HEK293 (cell line): ENCODE measurements around the gene TMEM184A.

Experiments used
- CTCF ChIA-PET: fragments of 350-600 bp; formaldehyde crosslinking; extraction: SDS; loops from one replicate; lab custom pipeline; 2021; ENCODE audit warnings: antibody characterized with exemption; lab: Yijun Ruan, JAX
- POLR2A ChIA-PET: fragments of 300-600 bp; formaldehyde crosslinking; extraction: SDS; loops from one replicate; lab custom pipeline; 2020; ENCODE audit warnings: antibody characterized with exemption, inconsistent platforms; lab: Yijun Ruan, JAX
- H3K27ac ChIP-seq: fragments of 200-500 bp; sonication (Bioruptor generic); 2 replicates; pipeline ENCODE4 v1.5.1; 2014; ENCODE audit warnings: low read depth, low read length, control low read depth, inconsistent platforms; ENCODE audit errors: extremely low read depth
- H3K36me3 ChIP-seq, 2 experiments: fragments of 200-500 bp in 1 of 2; sonication (Bioruptor generic) in 1 of 2; 1 replicate in 1 of 2; 2 replicates in 1 of 2; pipeline ENCODE4 v1.5.1; 2014 to 2017; ENCODE audit warnings: inconsistent platforms in 2 of 2, low read length in 2 of 2; ENCODE audit not compliant: control insufficient read depth in 2 of 2, insufficient read depth in 1 of 2
- H3K4me1 ChIP-seq: fragments of 200-500 bp; sonication (Bioruptor generic); 2 replicates; pipeline ENCODE4 v1.5.1; 2014; ENCODE audit warnings: mild to moderate bottlenecking, low read length, inconsistent platforms; ENCODE audit not compliant: control insufficient read depth, insufficient read depth
- H3K4me3 ChIP-seq: 2 replicates; pipeline ENCODE4 v1.5.1; 2011; ENCODE audit warnings: low read depth, mild to moderate bottlenecking, control low read depth, low read length, moderate library complexity
- H3K9me3 ChIP-seq: fragments of 200-500 bp; sonication (Bioruptor generic); 2 replicates; pipeline ENCODE4 v1.5.1; 2014; ENCODE audit warnings: low read depth, low read length, inconsistent platforms; ENCODE audit not compliant: control insufficient read depth, insufficient read depth
- BCL11B ChIP-seq: fragments of 450-650 bp; formaldehyde crosslinking; IDR thresholded peaks from 2 replicates; pipeline ENCODE4 v1.5.1; 2016; ENCODE audit warnings: low read depth, missing biosample characterization, missing genetic modification characterization
- KLF8 ChIP-seq: fragments of 450-650 bp; formaldehyde crosslinking; IDR thresholded peaks from 2 replicates; pipeline ENCODE4 v1.5.1; 2016; ENCODE audit warnings: missing biosample characterization, missing genetic modification characterization
- MEIS1 ChIP-seq: sonication (generic); formaldehyde crosslinking; IDR thresholded peaks from 2 replicates; pipeline ENCODE4 v1.8.1; 2022; ENCODE audit warnings: missing genetic modification reagents, mild to moderate bottlenecking, borderline replicate concordance
- MYNN ChIP-seq: fragments of 450-650 bp; formaldehyde crosslinking; IDR thresholded peaks from 2 replicates; pipeline ENCODE4 v1.5.1; 2016; ENCODE audit warnings: missing biosample characterization, missing genetic modification characterization, borderline replicate concordance
- PBX3 ChIP-seq: sonication (generic); formaldehyde crosslinking; IDR thresholded peaks from 2 replicates; pipeline ENCODE4 v1.8.1; 2022; ENCODE audit warnings: mild to moderate bottlenecking, moderate library complexity, missing genetic modification reagents
- REST ChIP-seq: fragments of 450-650 bp; formaldehyde crosslinking; IDR thresholded peaks from 2 replicates; pipeline ENCODE4 v1.5.1; 2016; ENCODE audit warnings: missing biosample characterization, missing genetic modification characterization
- SALL2 ChIP-seq: fragments of 450-650 bp; formaldehyde crosslinking; IDR thresholded peaks from 2 replicates; pipeline ENCODE4 v1.5.0; 2017; ENCODE audit warnings: missing biosample characterization, mild to moderate bottlenecking, missing genetic modification characterization, borderline replicate concordance
- SP2 ChIP-seq: fragments of 450-650 bp; formaldehyde crosslinking; IDR thresholded peaks from 2 replicates; pipeline ENCODE4 v1.5.1; 2016; ENCODE audit warnings: missing biosample characterization, missing genetic modification characterization
- TCF7L2 ChIP-seq: IDR thresholded peaks from 2 replicates; pipeline ENCODE4 v1.6.1; 2011; ENCODE audit warnings: low read depth, mild to moderate bottlenecking, inconsistent platforms, low read length, moderate library complexity, borderline replicate concordance
- ZBTB11 ChIP-seq: fragments of 450-650 bp; formaldehyde crosslinking; conservative IDR thresholded peaks from 2 replicates; pipeline ENCODE4 v1.5.1; 2016; ENCODE audit warnings: low read depth, missing biosample characterization, missing genetic modification characterization
- ZBTB26 ChIP-seq: fragments of 450-650 bp; formaldehyde crosslinking; optimal IDR thresholded peaks from 2 replicates; pipeline ENCODE3; 2016; ENCODE audit warnings: missing biosample characterization, mild to moderate bottlenecking, missing genetic modification characterization
- ZEB2 ChIP-seq: fragments of 450-650 bp; formaldehyde crosslinking; IDR thresholded peaks from 2 replicates; pipeline ENCODE4 v1.5.1; 2016; ENCODE audit warnings: missing biosample characterization, missing genetic modification characterization
- ZNF140 ChIP-seq: fragments of 450-650 bp; formaldehyde crosslinking; IDR thresholded peaks from 2 replicates; pipeline ENCODE4 v1.5.1; 2016; ENCODE audit warnings: missing biosample characterization, missing genetic modification characterization
- ZNF2 ChIP-seq: fragments of 450-650 bp; formaldehyde crosslinking; IDR thresholded peaks from 2 replicates; pipeline ENCODE4 v1.5.1; 2016; ENCODE audit warnings: missing biosample characterization, missing genetic modification characterization
- ZNF350 ChIP-seq: fragments of 450-650 bp; formaldehyde crosslinking; IDR thresholded peaks from 2 replicates; pipeline ENCODE4 v1.5.0; 2017; ENCODE audit warnings: missing biosample characterization, mild to moderate bottlenecking, missing genetic modification characterization
- ZNF501 ChIP-seq: fragments of 450-650 bp; formaldehyde crosslinking; IDR thresholded peaks from 2 replicates; pipeline ENCODE4 v1.5.1; 2016; ENCODE audit warnings: missing biosample characterization, missing genetic modification characterization
- ZNF514 ChIP-seq: fragments of 450-650 bp; formaldehyde crosslinking; IDR thresholded peaks from 2 replicates; pipeline ENCODE4 v1.5.1; 2016; ENCODE audit warnings: missing biosample characterization, missing genetic modification characterization
- ZNF555 ChIP-seq: fragments of 450-650 bp; formaldehyde crosslinking; conservative IDR thresholded peaks from 2 replicates; pipeline ENCODE4 v1.5.1; 2017; ENCODE audit warnings: missing biosample characterization, mild to moderate bottlenecking, missing genetic modification characterization, inconsistent platforms
- ZNF560 ChIP-seq: fragments of 450-650 bp; formaldehyde crosslinking; IDR thresholded peaks from 2 replicates; pipeline ENCODE4 v1.5.1; 2017; ENCODE audit warnings: missing biosample characterization, missing genetic modification characterization, borderline replicate concordance
- ZNF580 ChIP-seq: fragments of 450-650 bp; formaldehyde crosslinking; IDR thresholded peaks from 2 replicates; pipeline ENCODE4 v1.5.1; 2016; ENCODE audit warnings: missing biosample characterization, missing genetic modification characterization
- ZNF596 ChIP-seq: fragments of 450-650 bp; IDR thresholded peaks from 2 replicates; pipeline ENCODE4 v1.5.0; 2018; ENCODE audit warnings: missing biosample characterization, mild to moderate bottlenecking, missing genetic modification characterization, moderate library complexity
- ZNF610 ChIP-seq: fragments of 450-650 bp; formaldehyde crosslinking; IDR thresholded peaks from 2 replicates; pipeline ENCODE4 v1.5.1; 2016; ENCODE audit warnings: missing biosample characterization, missing genetic modification characterization, borderline replicate concordance
- ZNF692 ChIP-seq: fragments of 450-650 bp; formaldehyde crosslinking; IDR thresholded peaks from 2 replicates; pipeline ENCODE4 v1.5.1; 2016; ENCODE audit warnings: missing biosample characterization, missing genetic modification characterization
- ZNF707 ChIP-seq: fragments of 450-650 bp; formaldehyde crosslinking; IDR thresholded peaks from 2 replicates; pipeline ENCODE4 v1.5.1; 2016; ENCODE audit warnings: missing biosample characterization, missing genetic modification characterization

Gene TMEM184A

GRCh38 chr7:1569833-1570632 lies 14.0 kb upstream of the TMEM184A start, which contains the start of gene PSMG3:
Gene PSMG3, minus strand, starts transcription at chr7:1570032. Its CDS starts 693 bp downstream, at chr7:1569339.
- POLR2A ChIA-PET: interaction anchor here (0.7 to 2.5 kb wide), 5 partner anchors 15 to 1139 kb away, joined by 3 to 15 read pairs (median 3); no protein-coding TSS in a partner anchor
- CTCF ChIA-PET: interaction anchor here (0.6 to 1.6 kb wide), 5 partner anchors 10 to 879 kb away, joined by 3 to 7 read pairs (median 3); partner anchors contain the start of gene TMEM184A
- peaks cover 10% of the 10 kb centered on the region; the same call in 1 of the 2 replicates for H3K4me1 ChIP-seq
- TF ChIP-seq ZNF707 (tag by site-specific recombination): no peak
- TF ChIP-seq ZNF596 (tag by site-specific recombination): 0 out of 2 replicates have a peak, but pooled peaks have one; percentile 32
- no peak for TF ChIP-seq REST (tag by site-specific recombination)
- peak; percentile 77 for TF ChIP-seq ZBTB26
- TF ChIP-seq ZNF692: 0 out of 2 replicates have a peak, but pooled peaks have one; percentile 44
- peak; percentile 72 for TF ChIP-seq ZNF501 (tag by site-specific recombination)
- TF ChIP-seq ZNF350 (tag by site-specific recombination): no peak
- no peak; the same call in 1 of the 2 replicates for TF ChIP-seq ZNF580 (tag by site-specific recombination)
- peak; percentile 98 for TF ChIP-seq ZBTB11 (tag by site-specific recombination)
- no peak for TF ChIP-seq ZNF555 (tag by site-specific recombination)
- peak; percentile 14; the same call in 1 of the 2 replicates for TF ChIP-seq ZNF2 (tag by site-specific recombination)
- no peak for TF ChIP-seq SALL2
- TF ChIP-seq PBX3 (CRISPR knock-in tag): 0 out of 2 replicates have a peak, but pooled peaks have one; percentile 16
- TF ChIP-seq MEIS1: no peak
- peak; percentile 64; the same call in 1 of the 2 replicates for TF ChIP-seq KLF8
- no peak for TF ChIP-seq ZNF560 (tag by site-specific recombination)
- TF ChIP-seq ZNF610 (tag by site-specific recombination): peak; percentile 22; the same call in 1 of the 2 replicates
- no peak for TF ChIP-seq MYNN (tag by site-specific recombination)
- TF ChIP-seq ZNF514 (tag by site-specific recombination): no peak
- 0 out of 2 replicates have a peak, but pooled peaks have one; percentile 15 for TF ChIP-seq ZEB2 (tag by site-specific recombination)
- no peak for TF ChIP-seq ZNF140 (tag by site-specific recombination)
- TF ChIP-seq TCF7L2: no peak
- TF ChIP-seq BCL11B (tag by site-specific recombination): no peak
- peak; percentile 63 for TF ChIP-seq SP2 (tag by site-specific recombination)

More at GRCh38 chr7:1569833-1570632, 14.0 kb upstream of the TMEM184A start, which contains the start of gene PSMG3:
- Histone ChIP-seq H3K27ac (peak within 1 kb of the TSS; percentile 80), H3K36me3 (peaks cover 10 to 20% of the 10 kb centered on the region in 2 experiments; a peak in 2 of 3 replicates), H3K9me3 (no peaks in the 10 kb centered on the region), H3K4me3 (peak within 1 kb of the TSS; percentile 86)
